Stimulated activated CD8-positive, alpha-beta memory T cell treated with anti-CD3 and anti-CD28 coated beads, Interleukin-2, amount 100 ng/mL, for 48 hours (primary cell): Measurements from ENCODE around the gene SLC22A2.

Experiments
- DNase-seq, 2 donors: peaks; one replicate each; pipeline ENCODE4 v3.0.0-alpha.2; 2020; ENCODE audit warnings: low read depth in 2 of 2

The SLC22A2 gene

DNA sequence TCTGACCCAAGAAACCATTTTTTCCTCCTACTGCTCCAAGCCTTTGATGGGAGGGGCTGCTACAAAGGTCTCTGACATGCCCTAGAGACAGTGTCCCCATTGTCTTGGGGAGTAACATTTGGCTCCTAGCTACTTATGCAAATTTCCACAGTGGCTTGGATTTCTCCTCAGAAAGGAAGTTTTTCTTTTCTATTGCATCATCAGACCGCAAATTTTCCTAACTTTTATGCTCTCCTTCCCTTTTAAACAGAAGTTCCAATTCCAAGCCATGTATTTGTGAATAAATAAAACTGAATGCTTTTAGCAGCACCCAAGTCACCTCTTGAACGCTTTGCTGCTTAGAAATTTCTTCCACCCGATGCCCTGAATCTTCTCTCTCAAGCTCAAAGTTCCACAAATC, 51.0 kb downstream of the SLC22A2 start:
- DNase-seq: no peak

DNA sequence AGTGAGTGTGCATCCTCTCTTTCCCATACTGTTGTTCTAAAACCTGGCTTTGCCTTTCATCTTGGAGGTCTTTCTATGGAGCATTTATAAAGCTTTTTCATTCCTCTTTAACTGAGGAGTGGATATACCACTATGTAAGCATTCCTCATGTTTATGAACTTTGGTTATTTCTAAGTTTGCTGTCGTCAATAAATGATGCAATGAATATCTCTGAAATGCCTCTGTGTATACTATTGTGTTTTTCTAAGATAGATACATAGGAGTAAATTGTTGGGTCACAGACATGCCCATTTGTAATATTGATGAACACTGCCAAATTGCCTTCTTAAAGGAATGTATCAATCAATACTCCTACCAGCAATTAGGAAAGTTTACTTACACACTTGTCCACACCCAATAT, 53.9 kb downstream of the SLC22A2 start:
- DNase-seq: no peak

DNA sequence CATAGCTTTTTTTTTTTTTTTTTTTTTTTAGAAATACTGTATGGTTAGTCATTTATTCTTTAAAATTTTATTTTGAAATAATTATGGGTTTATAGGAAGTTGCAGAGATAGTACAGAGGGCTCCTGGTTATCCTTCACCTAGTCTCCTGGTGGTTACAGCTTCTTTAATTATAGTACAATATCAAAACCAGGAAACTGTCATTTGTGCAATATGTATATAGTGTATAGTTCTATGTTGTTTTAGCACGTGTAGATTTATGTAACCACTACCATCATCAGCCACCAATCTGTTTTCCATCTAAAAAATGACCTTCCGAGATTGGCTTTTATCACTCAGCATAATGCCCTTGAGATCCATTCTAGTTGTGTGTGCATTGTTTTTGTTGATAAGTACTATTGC, 54.7 kb downstream of the SLC22A2 start:
- no peak for DNase-seq

DNA sequence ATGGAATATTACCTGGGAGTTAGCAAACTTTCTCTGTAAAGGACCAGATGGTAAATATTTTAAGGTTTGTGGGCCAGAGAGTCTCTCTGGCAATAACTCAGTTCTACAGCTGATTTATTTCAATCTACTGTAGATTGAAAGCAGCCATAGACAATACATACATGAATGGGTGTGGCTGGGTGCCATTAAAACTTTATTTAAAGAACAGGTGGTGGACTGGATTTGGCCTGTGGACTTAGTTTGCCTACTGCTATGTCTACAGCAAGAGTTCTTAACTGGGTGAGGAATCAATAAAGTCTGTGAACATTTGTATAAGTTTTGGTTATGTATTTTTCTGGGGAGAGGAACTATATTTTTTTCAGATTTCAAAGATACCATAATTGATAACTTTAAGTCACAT, 55.1 kb downstream of the SLC22A2 start:
- DNase-seq: no peak

DNA sequence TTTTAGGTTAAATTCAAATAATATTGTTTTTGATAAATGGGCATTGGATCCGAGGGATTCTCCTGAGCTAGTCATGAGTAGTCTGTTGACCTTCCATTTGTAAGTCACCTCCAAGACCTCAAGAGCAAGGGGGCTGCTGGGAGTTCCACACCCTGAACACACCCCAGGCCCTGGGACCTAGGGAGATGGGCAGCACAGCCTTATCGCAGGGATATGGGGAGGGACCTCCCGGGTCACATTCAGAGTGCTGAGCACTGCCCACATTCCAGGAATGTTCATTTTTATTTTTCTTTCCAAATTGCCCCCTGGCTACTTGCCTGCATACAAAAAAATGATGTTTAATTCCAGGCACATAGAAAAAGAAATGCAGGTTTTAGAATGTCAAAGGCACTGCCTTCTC, 55.5 kb downstream of the SLC22A2 start:
- no peak for DNase-seq

DNA sequence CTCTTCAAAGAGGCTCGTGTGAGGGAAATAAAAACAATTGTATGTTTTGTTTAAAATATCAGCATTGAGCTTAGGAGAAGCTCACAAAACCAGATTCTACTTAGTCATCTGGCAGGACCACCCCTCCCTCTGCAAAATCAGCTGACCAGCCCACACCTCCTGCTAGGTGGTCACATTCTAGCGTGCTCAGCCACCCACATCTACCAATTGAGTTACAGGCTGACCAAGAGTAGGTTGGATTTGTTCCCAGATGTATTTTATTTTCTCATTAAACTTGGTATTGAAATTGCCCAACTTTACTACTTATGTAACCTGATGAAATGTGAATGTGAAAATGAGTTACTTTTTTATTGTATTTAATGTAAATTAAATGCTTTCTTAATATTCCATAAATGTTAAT, 56.2 kb downstream of the SLC22A2 start:
- no peak for DNase-seq

DNA sequence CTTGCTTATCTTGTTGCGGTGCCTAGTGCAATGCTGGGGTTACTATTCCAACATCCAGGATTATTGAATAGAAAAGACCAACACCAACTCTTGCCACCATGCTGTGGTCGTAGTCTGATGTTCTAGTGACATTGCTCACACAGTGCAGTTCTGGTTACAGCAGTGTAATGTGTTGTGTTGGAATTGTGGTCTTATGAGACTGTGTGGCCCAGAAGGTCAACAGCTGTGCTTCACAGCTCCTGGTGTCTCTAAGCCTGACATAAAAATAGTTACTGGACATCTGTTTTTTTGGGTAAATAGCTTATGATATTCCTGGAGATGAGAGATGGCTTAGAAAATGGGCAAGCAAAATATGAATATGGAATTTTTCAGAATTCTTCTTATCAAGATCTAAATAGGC, 57.6 kb downstream of the SLC22A2 start:
- DNase-seq: no peak

DNA sequence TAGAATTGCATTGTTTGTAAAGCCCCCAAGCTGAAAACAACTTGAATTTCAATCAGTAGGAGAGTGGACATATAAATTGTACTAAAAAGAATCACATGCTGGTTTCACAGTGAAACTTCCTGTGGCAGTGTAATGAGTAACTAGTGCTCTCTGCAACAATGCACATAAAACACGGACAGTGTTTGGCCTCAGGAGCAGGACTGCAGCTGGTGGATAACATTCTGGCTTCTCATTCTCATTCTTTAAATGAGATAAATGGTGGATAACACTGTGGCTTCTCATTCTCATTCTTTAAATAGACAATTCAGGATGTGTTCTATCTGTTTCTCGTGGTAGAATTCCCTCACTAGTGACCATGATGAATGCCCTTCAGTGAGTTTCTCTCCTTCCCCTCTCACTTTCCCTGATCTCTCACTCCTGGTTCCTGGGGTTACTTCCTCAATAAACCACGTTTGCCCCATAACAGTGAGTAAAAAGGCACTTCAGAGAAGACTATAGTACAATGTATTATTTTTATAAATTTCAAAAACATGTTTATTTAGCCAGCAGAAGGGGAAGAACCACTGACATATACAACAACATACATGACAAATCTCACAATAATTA, 59.9 kb downstream of the SLC22A2 start:
- DNase-seq: no peak

DNA sequence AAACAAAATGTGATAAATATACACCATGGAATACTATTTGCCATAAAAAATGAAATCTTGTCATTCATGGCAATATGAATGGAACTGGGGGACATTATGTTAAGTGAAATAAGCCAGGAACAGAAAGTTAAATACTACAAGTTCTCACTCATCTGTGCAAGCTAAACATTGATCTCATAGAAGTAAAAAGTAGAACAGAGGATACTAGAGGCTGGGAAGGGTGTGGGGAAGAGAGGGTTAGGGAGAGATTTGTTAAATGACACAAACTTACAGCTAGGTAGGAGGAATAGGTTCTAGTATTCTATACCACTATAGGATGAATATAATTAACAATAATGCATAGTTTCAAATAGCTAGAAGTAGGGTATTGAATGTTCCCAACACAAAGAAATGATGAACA, 61.0 kb downstream of the SLC22A2 start:
- no peak for DNase-seq

DNA sequence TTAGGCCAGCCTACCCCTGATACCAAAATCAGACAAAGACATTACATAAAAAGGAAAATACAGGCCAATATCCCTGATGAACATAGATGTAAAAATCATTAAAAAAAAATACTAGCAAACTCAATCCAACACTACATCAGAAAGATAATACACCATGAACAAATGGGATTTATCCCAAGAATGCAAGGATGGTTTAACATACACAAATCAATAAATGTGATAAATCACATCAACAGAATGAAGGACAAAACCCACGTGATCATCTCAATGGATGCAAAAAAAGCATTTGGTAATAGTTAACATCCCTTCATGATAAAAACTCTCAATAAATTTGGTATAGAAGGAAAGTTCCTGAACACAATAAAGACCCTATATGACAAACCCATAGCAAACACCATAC, 63.8 kb downstream of the SLC22A2 start:
- DNase-seq: no peak

DNA sequence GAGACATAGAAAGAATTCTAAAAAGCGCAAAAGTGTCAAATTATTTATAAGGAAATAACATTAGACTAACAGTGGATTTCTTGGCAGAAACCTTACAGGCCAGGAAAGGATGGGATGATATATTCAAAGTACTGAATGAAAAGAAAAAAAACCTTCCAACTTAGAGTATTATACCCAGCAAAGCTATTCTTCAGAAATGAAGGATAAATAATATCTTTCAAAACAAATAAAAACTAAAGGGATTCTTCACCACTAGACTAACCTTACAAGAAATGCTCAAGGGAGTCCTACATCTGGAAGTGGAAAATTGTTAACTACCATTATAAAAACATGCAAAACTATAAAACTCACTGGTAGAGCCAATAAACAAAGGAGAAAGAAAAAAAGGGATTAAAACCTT, 65.8 kb downstream of the SLC22A2 start:
- no peak for DNase-seq

DNA sequence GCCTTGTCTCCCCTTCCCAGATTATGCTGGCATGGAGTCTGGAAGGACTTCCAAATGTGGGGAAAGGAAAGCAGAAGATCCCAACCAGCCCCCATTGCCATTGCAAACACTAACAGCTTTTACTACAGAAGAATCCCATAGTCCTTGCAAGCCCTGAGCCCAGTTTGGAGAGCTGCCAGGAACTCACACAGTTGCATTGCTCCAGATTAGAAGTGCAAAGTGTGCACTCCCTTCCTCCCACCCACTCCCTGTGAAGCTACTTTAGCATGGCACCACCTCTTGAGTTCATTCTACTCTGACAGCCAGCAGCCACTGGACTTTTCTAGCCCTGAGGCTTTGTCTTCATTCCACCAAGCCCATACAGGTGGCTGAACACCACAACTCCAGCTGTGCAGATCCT, 67.6 kb downstream of the SLC22A2 start:
- DNase-seq: no peak

DNA sequence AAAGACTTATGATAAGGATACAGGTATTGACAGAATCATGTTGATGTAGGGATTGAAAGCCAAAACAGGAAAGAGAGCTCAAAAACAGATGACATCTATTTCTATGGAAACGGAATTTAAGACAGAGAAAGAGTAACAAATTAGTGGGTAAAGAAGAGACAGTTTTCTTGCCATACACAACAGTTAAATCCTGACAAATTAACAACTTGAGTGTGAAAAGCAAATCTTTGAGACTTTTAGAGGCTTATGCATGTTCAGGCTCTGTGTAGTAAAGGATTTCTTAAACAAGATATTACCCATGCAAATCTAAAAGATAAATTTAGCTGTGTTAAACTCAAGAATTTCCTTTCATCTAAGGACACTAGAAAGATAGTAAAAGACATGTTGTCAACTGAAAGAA, 68.5 kb downstream of the SLC22A2 start:
- DNase-seq: no peak

DNA sequence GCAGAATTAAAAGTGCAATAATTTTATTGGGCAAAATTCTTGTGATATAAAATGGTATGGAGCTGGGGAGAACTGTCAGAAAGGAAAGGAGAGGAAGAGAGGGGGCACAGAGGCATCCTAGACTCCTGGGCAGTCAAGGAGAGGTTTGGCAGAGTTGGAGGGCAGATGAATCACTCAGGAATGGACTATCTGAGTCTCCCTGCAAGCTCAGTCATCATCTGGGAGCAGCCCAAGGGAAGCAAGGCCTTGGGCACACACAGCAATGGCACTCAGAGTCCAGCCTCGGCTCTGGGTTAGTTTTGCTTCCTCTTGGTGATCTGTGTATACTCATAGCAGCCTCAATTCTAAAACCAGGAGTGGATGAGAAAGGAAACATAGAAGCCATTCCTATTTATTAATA, 69.8 kb downstream of the SLC22A2 start:
- DNase-seq: no peak

DNA sequence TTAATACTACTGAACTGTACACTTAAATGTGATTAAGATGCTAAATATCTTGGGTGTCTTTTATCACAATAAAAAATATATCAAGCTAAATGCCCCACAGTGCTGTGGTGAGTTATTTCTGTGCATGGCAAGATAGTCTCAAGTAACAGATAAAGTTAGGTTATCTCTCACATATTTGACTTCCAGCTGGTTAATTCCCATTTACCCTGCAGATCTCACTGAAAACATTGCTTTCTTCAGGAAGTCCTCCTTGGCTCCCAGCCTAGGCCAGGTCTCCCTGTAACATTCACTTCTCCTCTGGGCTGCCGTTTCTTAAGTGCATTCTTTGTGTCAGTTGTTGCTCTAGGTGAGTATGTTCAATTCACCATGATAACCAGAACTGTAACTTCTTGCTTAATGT, 77.9 kb downstream of the SLC22A2 start:
- no peak for DNase-seq

DNA sequence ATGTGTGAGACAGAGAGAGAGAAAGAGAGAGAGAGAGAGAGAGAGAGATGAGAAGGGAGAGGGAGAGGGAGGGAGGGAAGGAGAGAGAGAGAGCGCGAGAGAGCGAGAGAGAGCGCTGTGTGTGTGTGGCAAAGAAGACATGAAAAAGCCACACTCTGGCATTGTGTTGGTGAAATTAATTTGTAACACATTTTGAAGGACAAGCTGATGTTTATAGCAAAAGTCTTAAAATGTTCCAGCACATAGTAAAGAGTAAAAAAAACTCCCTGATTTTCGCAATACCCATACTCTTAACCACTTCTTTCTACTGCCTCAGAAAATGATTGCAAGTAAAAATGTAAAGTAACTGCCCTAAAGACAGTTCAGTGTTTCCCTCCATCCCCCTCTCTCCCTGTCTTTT, 80.3 kb downstream of the SLC22A2 start:
- DNase-seq: no peak

DNA sequence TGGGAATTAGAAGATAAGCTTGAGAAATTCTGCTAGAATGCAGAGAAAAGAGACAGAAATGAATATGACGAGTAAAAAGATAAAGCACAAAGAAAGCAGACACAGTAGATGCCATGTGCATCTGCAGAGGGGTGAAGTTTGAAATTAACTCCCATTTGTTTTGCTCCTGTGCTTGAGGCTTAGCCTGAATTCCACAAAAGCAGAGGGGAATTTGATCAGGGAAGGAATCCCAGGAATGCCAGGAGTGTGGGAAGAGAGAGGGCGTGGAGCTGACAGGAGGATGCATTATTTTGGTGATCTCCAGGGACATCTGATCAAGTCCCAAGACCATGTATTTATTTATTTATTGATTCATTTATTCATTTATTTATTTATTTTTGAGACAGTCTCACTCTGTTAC, 81.4 kb downstream of the SLC22A2 start:
- no peak for DNase-seq

DNA sequence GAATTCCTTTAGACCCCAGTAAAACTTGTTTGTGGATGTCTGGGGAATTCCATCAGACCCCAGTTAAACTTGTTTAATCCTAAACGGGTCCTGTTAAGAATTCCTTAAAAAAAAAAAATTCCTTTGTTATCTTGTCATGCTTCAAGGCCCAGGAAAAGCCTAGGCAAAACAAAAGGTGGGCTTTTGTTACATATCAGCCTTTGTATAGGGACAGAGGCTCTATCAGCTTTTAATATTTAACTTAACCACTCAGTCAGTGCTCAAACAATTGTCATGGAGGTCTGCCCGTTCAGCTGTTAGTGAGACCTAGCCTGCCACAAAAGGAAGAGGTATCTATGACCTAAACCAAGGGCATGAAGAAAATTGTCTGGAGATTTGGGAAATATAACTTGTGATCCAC, 83.9 kb downstream of the SLC22A2 start:
- no peak for DNase-seq

DNA sequence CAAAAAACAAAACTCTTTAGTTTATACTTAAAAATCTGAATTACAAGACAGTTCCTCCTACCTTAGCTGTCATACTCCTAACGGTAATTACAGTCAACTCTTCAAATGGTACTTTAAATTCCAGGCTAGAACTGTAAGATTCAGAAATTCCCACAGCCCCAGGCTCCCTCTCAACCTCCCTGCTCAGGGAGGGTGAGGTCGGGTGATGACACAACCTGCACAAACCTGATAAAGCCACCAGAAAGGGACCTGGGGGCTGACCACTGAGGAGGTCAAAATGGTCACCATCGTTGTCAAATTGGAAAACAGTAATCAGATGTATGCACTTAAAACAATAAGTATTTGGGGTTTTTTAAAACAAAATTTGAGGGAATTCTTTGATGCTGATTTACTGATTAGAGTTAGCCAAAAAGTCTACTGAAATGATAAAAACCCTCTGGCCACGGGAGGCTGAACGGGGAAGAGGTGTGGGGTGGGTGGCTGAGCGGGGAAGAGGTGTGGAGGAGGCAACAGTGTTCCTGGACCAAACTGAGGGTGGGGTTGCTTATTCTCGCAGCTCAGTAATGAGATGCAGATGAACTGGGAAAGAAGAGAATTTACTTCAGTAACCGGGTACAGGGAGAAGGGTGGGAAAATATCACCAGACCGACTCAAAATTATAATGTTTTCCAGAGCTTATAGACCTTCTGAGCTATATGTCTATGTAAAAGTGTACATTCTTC, 84.7 kb downstream of the SLC22A2 start:
- DNase-seq: no peak

DNA sequence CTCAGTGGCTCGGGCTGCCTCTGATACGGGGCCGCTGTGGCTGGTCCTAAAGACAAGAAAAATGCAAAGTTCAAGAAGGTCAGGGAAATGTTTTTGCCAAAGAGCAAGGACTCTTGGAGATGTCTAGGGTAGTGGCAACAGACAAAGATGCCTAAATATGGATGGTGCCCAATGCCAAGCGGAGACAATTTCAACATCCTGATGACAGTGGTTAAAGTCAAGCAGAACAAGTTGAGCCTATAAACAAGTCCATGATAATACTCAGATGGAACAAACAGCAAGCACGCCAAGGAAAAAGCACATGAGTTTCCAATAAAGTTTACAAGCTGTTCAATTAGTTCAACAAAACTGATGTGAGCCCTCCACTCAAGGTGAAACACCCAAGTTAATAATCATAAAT, 85.9 kb downstream of the SLC22A2 start:
- no peak for DNase-seq

DNA sequence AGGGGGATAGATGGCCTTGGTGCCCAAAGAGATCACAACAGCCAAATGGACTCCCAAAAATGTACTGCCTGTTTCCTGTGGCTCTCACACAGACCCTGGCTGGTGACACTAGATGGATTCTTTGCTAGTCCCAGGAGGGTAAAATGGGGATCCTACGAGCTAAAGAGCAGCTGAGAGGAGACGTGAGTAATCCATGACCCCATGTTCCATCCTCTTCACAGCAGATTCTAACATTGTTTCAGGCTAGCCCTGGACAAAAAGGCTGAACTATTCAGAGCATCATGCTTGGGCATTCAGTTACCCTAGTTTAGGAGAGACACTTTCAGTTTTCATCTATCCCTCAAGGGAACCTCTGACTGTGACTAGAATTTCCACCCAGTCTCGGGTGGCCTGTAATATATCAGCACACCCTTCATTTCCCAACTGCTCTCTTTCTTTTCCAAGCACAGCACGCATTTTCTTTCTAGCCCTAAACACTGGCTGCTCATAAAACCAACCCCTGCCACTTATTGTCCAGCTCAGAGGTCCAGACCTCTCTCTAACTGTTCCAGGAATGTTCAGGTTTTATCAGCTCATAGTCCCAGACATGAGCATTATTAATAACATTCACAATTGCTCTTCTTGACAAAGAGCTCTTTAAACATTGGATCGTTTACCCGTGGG, 88.5 kb downstream of the SLC22A2 start:
- no peak for DNase-seq

DNA sequence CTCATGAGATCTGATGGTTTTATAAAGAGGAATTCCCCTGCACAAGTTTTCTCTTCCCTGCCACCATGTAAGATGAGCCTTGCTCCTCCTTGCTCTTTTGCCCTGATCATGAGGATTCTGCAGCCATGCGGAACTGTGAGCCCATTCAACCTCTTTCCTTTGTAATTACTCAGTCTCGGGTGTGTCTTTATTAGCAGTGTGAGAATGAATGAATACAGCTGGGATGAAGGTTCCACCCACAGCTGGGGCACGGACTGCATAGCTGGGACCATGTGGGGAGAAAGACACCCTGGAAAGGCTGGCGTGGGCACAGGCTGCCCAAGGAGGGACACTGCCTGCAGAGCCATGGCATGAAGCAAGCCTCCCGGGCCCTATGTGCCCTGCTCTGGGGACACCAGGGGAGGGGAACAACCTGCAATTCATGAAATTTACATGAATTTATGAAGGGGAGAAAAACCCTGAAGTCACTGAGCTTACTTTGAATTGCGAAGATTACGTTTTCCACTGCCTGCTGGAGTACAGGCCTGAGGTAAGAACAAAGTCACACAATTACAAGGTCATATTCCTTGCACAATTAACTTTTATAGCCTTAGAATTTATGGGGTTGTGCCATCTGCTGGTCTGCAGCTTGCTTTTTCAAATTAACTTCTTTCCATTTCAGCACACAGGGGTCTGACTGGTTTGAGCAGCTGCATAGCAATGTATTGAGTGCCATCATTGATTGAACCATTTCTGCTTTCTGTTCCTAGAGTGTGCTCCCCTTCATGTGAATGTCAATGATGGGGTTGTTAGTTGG, 90.8 kb downstream of the SLC22A2 start:
- no peak for DNase-seq
